Measurements from ENCODE around the gene SYTL3. TPM values are rescaled to one million over a fixed set of nuclear protein-coding genes. Genes with fewer than 3 reads are reported as not detected.

The SYTL3 gene
- total and polyA plus RNA-seq, 2 of the 8 experiments (the other 6 are each of a cell fraction or from before 2014, with no cell fraction given) = 0.27 to 0.99 TPM

DNA sequence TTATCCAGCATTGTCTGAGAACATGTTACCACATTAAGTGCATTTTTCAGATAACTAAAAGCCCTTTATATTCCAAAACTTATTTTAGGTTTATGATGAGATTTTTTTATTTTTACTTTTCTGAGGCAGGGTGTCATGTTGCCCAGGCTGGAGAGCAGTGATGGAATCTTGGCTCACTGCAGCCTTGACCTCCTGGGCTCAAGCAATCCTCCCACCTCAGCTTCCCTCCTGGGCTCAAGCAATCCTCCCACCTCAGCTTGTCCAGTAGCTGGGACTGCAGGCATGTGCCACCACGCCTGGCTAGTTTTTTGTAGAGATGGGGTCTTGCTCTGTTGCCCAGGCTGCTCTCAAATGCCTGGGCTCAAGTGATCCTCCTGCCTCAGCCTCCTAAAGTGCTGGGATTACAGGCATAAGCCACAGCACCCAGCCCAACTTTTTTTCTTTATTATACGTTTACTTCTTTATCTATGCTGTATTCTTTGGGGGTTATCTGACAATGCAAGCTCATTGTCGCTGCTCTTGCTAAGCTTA, 11.5 kb upstream of the SYTL3 start:
- Histone ChIP-seq H3K27me3 (replicated peaks in 1 of 4; ENCODE audit: control insufficient read depth in 3 of 4, extremely low read depth in 1 of 4, insufficient read depth in 3 of 4, low read length in 3 of 4) (no peaks in the 10 kb centered on the region), H3K23ac (ENCODE audit: insufficient read length) (no peak overlapping the region), H3K4ac (replicated peaks; ENCODE audit: insufficient read length, low read depth, low read length) (no peak overlapping the region), H3K4me3 (ENCODE audit: extremely low read depth in 1 of 4, insufficient read depth in 2 of 4, low read depth in 3 of 4, low read length in 4 of 4) (no peak overlapping the region), H4K91ac (replicated peaks; ENCODE audit: insufficient read length, low read length) (no peak overlapping the region), H2BK15ac (ENCODE audit: low read length) (no peak overlapping the region), H3K9me3 (ENCODE audit: insufficient read depth in 2 of 2, low read depth in 1 of 2, low read length in 1 of 2) (no peaks in the 10 kb centered on the region), H3K14ac (ENCODE audit: insufficient read length) (no peak overlapping the region), H3K27ac (ENCODE audit: low read depth, low read length) (no peak overlapping the region), H3K9ac (replicated peaks in 1 of 4; ENCODE audit: extremely low read depth in 1 of 4, low read depth in 3 of 4, low read length in 3 of 4) (no peak overlapping the region), H3K23me2 (ENCODE audit: low read depth, low read length) (no peaks in the 10 kb centered on the region), H4K5ac (ENCODE audit: insufficient read length, low read depth, low read length) (no peak overlapping the region), H2BK120ac (replicated peaks; ENCODE audit: low read depth, low read length) (no peak overlapping the region), H2AFZ (ENCODE audit: low read length) (no peak overlapping the region), H2BK12ac (ENCODE audit: low read depth, low read length) (no peak overlapping the region), H4K8ac (ENCODE audit: extremely low read depth, insufficient read depth, low read length) (no peak overlapping the region), H2AK5ac (ENCODE audit: low read depth, low read length) (no peak overlapping the region), H2BK20ac (ENCODE audit: low read length) (no peak overlapping the region), H3K79me2 (ENCODE audit: control insufficient read depth in 1 of 2, insufficient read depth in 2 of 2, low read length in 2 of 2) (peaks cover 0 to 18% of the 10 kb centered on the region in 2 experiments; a peak in 2 of 4 replicates), H3K4me2 (ENCODE audit: insufficient read depth in 1 of 2, low read depth in 2 of 2, low read length in 2 of 2) (no peak overlapping the region), H3K79me1 (ENCODE audit: low read depth, low read length) (peaks cover 9% of the 10 kb centered on the region), H3K36me3 (ENCODE audit: control insufficient read depth in 2 of 4, insufficient read depth in 4 of 4, low read length in 3 of 4) (peaks cover 0 to 22% (median 5%) of the 10 kb centered on the region in 4 experiments; a peak in 5 of 8 replicates), H3K18ac (ENCODE audit: extremely low read depth, low read length) (no peak overlapping the region), H2BK5ac (ENCODE audit: low read depth, low read length) (no peak overlapping the region), H3K4me1 (replicated peaks in 1 of 4; ENCODE audit: control insufficient read depth in 3 of 4, insufficient read depth in 4 of 4, low read length in 3 of 4) (peaks cover 0 to 4% (median 1%) of the 10 kb centered on the region in 4 experiments; a peak in 1 of 7 replicates), H4K20me1 (replicated peaks in 1 of 2; ENCODE audit: control insufficient read depth in 1 of 2, insufficient read depth in 2 of 2, low read length in 2 of 2) (peaks cover 4 to 12% of the 10 kb centered on the region in 2 experiments), H3K56ac (replicated peaks; ENCODE audit: insufficient read length, low read depth, low read length) (no peak overlapping the region)
- POLR2A ChIA-PET (ENCODE audit: partially characterized antibody) = interaction anchor here (1.4 kb wide), 1 partner anchor 53 kb away, joined by 5 read pairs; no protein-coding TSS in a partner anchor
- no peak for FAIRE-seq
- DNase-seq (ENCODE audit: low read depth in 1 of 2, low spot score in 2 of 2) = peak in 1 of 2 experiments; percentile 29
- WGBS, 2 experiments (ENCODE audit: extremely low coverage in 1 of 2, insufficient coverage in 1 of 2, insufficient read length in 1 of 2, insufficient replicate concordance in 2 of 2, low coverage in 1 of 2, low lambda C conversion rate in 2 of 2, missing lambda C conversion rate in 1 of 2) = 95% methylated on average over 3 of the region's 3 CpGs; no CpG with 5 or more reads in 1 of the 2 experiments
- CTCF ChIA-PET (ENCODE audit: partially characterized antibody) = interaction anchor here (0.7 to 2.1 kb wide), 5 partner anchors 9 to 444 kb away, joined by 3 to 8 read pairs (median 5); no protein-coding TSS in a partner anchor
- TF ChIP-seq SP1 (IDR thresholded peaks at IDR 0.05; ENCODE audit: low read depth, low read length) (no peak), SP2 (IDR thresholded peaks at IDR 0.05; ENCODE audit: low read length) (no peak), ZNF274 (IDR thresholded peaks at IDR 0.05; ENCODE audit: borderline replicate concordance, extremely low read depth, low read length) (no peak), HDAC2 (IDR thresholded peaks at IDR 0.05; ENCODE audit: borderline replicate concordance in 1 of 2, low read depth in 2 of 2, low read length in 2 of 2) (no peak), NANOG (IDR thresholded peaks at IDR 0.05; ENCODE audit: insufficient read depth, low read depth, low read length, poor library complexity, severe bottlenecking) (no peak), EP300 (IDR thresholded peaks at IDR 0.05; ENCODE audit: borderline replicate concordance in 1 of 2, low read depth in 2 of 2, low read length in 2 of 2) (no peak), TCF12 (IDR thresholded peaks at IDR 0.05; ENCODE audit: low read depth, low read length) (no peak)
- TF ChIP-seq, protein P1, sequence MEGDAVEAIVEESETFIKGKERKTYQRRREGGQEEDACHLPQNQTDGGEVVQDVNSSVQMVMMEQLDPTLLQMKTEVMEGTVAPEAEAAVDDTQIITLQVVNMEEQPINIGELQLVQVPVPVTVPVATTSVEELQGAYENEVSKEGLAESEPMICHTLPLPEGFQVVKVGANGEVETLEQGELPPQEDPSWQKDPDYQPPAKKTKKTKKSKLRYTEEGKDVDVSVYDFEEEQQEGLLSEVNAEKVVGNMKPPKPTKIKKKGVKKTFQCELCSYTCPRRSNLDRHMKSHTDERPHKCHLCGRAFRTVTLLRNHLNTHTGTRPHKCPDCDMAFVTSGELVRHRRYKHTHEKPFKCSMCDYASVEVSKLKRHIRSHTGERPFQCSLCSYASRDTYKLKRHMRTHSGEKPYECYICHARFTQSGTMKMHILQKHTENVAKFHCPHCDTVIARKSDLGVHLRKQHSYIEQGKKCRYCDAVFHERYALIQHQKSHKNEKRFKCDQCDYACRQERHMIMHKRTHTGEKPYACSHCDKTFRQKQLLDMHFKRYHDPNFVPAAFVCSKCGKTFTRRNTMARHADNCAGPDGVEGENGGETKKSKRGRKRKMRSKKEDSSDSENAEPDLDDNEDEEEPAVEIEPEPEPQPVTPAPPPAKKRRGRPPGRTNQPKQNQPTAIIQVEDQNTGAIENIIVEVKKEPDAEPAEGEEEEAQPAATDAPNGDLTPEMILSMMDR (IDR thresholded peaks at IDR 0.05; ENCODE audit: control extremely low read depth in 1 of 3, insufficient read depth in 1 of 3, low read depth in 1 of 3, low read length in 3 of 3) = no peak
- TF ChIP-seq, protein P2, sequence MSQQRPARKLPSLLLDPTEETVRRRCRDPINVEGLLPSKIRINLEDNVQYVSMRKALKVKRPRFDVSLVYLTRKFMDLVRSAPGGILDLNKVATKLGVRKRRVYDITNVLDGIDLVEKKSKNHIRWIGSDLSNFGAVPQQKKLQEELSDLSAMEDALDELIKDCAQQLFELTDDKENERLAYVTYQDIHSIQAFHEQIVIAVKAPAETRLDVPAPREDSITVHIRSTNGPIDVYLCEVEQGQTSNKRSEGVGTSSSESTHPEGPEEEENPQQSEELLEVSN (IDR thresholded peaks at IDR 0.05) = no peak
